HFFc6 (cell line): Measurements from ENCODE around the gene MAP3K6. TPM values are rescaled to one million over a fixed set of nuclear protein-coding genes. Genes with fewer than 3 reads are reported as not detected.
"Not testable (repeated sequence)": the region's sequence is repeated elsewhere in the genome, so short reads cannot be mapped to it uniquely, and the experiment has no call there.

Source experiments
- DNase-seq: peaks from one replicate; pipeline ENCODE4 v3.0.0-alpha.2; 2018
- H3K27ac Mint-ChIP-seq: 2 replicates; pipeline ENCODE4 v1.8.0; 2020; ENCODE audit warnings: mild to moderate bottlenecking, mixed read lengths
- H3K27me3 Mint-ChIP-seq: 2 replicates; pipeline ENCODE4 v1.8.0; 2021; ENCODE audit warnings: mild to moderate bottlenecking, moderate library complexity, mixed read lengths; ENCODE audit not compliant: insufficient read depth
- H3K36me3 Mint-ChIP-seq: 2 replicates; pipeline ENCODE4 v1.8.0; 2021; ENCODE audit warnings: low read depth, mixed read lengths
- H3K4me1 Mint-ChIP-seq: 2 replicates; pipeline ENCODE4 v1.8.0; 2020; ENCODE audit warnings: low read depth, mixed read lengths
- H3K4me3 Mint-ChIP-seq: 2 replicates; pipeline ENCODE4 v1.8.0; 2020; ENCODE audit warnings: mild to moderate bottlenecking, moderate library complexity, mixed read lengths
- H3K9me3 Mint-ChIP-seq: 2 replicates; pipeline ENCODE4 v1.8.0; 2020; ENCODE audit warnings: mild to moderate bottlenecking, mixed read lengths
- total RNA-seq, 6 experiments: library from RNA; stranded (reverse); fragmentation: NEBNext Ultra II Directional; extraction: Animal tissue kit (Norgen Biotek cat#: 25700); gene quantifications; 2 replicates in 1 of 6; 3 replicates in 5 of 6; pipeline ENCODE4 v1.2.3, GENCODE V29; 2021
- TF ChIP-seq, protein P1 (sequence below): fragments of 200-600 bp; sonication (generic); IDR thresholded peaks from 2 replicates; pipeline ENCODE4 v1.5.0; 2021; ENCODE audit warnings: antibody characterized with exemption, mild to moderate bottlenecking

MAP3K6 gene
- total RNA-seq, 6 experiments from 2014 or later = 22.6 to 30.8 (median 27.7) TPM

- H3K9me3 Mint-ChIP-seq = no peaks in the 10 kb centered on the region
- DNase-seq = peak; percentile 87
- peaks cover 36% of the 10 kb centered on the region for H3K4me1 Mint-ChIP-seq
- no peaks in the 10 kb centered on the region; the same call in 1 of the 2 replicates for H3K27me3 Mint-ChIP-seq
- TF ChIP-seq, protein P1, sequence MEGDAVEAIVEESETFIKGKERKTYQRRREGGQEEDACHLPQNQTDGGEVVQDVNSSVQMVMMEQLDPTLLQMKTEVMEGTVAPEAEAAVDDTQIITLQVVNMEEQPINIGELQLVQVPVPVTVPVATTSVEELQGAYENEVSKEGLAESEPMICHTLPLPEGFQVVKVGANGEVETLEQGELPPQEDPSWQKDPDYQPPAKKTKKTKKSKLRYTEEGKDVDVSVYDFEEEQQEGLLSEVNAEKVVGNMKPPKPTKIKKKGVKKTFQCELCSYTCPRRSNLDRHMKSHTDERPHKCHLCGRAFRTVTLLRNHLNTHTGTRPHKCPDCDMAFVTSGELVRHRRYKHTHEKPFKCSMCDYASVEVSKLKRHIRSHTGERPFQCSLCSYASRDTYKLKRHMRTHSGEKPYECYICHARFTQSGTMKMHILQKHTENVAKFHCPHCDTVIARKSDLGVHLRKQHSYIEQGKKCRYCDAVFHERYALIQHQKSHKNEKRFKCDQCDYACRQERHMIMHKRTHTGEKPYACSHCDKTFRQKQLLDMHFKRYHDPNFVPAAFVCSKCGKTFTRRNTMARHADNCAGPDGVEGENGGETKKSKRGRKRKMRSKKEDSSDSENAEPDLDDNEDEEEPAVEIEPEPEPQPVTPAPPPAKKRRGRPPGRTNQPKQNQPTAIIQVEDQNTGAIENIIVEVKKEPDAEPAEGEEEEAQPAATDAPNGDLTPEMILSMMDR = peak; percentile 70; the same call in 1 of the 2 replicates
- peak within 1 kb of the TSS; percentile 93 for H3K27ac Mint-ChIP-seq
- H3K4me3 Mint-ChIP-seq = peak within 1 kb of the TSS; percentile 93
- H3K36me3 Mint-ChIP-seq = no peaks in the 10 kb centered on the region
Observed at GRCh38 chr1:27392096-27392777, 25.5 kb upstream of the MAP3K6 start, which contains the start of gene GPR3. GPR3 (plus strand) TSS chr1:27392622; CDS start chr1:27393799, 1,177 bp downstream.

- Mint-ChIP-seq H3K36me3 (no peaks in the 10 kb centered on the region), H3K27ac (peak overlapping the region; percentile 93), H3K9me3 (no peaks in the 10 kb centered on the region), H3K4me3 (peak overlapping the region; percentile 89), H3K27me3 (no peaks in the 10 kb centered on the region; the same call in 1 of the 2 replicates), H3K4me1 (peaks cover 36% of the 10 kb centered on the region)
- TF ChIP-seq, protein P1 = no peak; the same call in 1 of the 2 replicates
- DNase-seq = peak; percentile 21
Observed at GRCh38 chr1:27391511-27392095, 24.8 kb upstream of the MAP3K6 start.

DNA sequence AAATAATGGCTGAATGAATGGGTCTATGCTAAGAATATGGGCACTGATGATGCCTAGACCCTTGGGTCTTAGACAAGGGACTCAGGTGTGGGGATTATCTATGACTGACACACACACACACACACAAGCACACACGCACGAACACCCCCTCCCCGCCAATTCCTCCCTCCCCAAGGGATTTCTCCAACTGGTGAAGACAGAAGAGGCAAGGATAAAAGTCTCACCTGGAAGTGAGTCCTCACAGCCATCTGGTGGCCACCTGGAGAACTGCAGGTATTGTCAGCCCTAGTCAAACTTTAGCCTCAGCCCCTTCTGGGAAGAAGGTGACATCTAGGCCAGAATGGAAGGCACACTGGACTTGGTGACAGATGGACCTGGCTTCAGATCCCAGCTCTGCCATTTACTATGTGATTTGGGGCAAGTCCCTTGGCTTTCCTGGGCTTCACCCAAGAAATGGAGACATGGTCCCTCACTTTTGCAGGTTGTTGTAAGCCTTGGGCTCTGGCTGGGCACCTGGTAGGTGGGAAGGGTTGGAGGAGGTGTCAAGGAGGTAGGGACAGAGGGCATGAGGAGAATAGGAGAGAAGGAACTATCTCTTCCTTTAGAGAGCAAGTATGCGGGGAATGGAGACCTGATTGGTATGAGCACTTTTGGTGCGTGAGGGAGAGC is 21.7 kb upstream of the MAP3K6 start:
- Mint-ChIP-seq H3K36me3 (no peaks in the 10 kb centered on the region), H3K27me3 (no peaks in the 10 kb centered on the region; the same call in none of the 2 replicates), H3K4me3 (no peak overlapping the region), H3K27ac (no peak overlapping the region), H3K9me3 (no peaks in the 10 kb centered on the region), H3K4me1 (peaks cover 17% of the 10 kb centered on the region)
- TF ChIP-seq, protein P1 = peak; percentile 92
- peak; percentile 36 for DNase-seq

GRCh38 chr1:27384797-27385196 is 18.0 kb upstream of the MAP3K6 start:
- not testable (repeated sequence) for H3K4me3 Mint-ChIP-seq, H3K4me1 Mint-ChIP-seq, H3K9me3 Mint-ChIP-seq, H3K27ac Mint-ChIP-seq, H3K27me3 Mint-ChIP-seq, DNase-seq, H3K36me3 Mint-ChIP-seq

DNA sequence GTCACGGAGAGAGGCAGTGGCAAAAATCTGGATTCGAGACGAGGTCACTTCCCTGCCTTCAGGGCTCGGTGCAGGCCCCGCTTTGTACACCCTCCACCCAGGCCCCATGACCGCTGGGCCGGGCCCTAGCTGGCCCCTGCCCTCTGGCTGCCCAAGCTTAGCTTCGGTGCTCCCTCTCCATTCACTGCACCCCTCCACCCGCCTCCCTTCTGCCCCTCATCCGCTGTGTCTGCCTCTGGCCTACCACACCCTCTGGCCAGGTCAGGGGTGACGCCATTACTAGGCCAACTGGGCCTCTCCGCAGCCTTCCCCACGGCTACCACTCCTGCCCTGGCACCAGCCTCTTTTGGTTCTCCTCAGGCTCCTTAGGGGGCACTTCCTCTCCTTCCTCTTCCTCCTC is 16.9 kb upstream of the MAP3K6 start:
- Mint-ChIP-seq H3K9me3 (no peaks in the 10 kb centered on the region), H3K4me3 (no peak overlapping the region), H3K27ac (no peak overlapping the region), H3K27me3 (peaks cover 5% of the 10 kb centered on the region), H3K4me1 (no peaks in the 10 kb centered on the region), H3K36me3 (no peaks in the 10 kb centered on the region)
- DNase-seq = no peak
- TF ChIP-seq, protein P1 = no peak
